Neural cell (in vitro differentiated cells): ENCODE measurements around the gene ALX3.

Experiments
- EZH2 ChIP-seq: fragments of 200-600, 300-800 bp; shearing (Covaris generic), sonication (generic); IDR thresholded peaks from 2 replicates; pipeline ENCODE4 v1.6.1; 2014; ENCODE audit warnings: antibody characterized with exemption, low read length, borderline replicate concordance, mild to moderate bottlenecking; ENCODE audit not compliant: insufficient read depth, poor library complexity, severe bottlenecking
- POLR2AphosphoS5 ChIP-seq: IDR thresholded peaks from 2 replicates; pipeline ENCODE4 v1.6.1; 2012
- RAD21 ChIP-seq: fragments of 450-650 bp; conservative IDR thresholded peaks from 2 replicates; pipeline ENCODE4 v1.6.1; 2014; ENCODE audit warnings: antibody characterized with exemption, mild to moderate bottlenecking, moderate library complexity
- SMC3 ChIP-seq: fragments of 450-650 bp; conservative IDR thresholded peaks from 2 replicates; pipeline ENCODE4 v1.6.1; 2014; ENCODE audit warnings: antibody characterized with exemption, mild to moderate bottlenecking, moderate library complexity; ENCODE audit not compliant: poor library complexity
- TAF1 ChIP-seq: IDR thresholded peaks from 2 replicates; pipeline ENCODE4 v1.6.1; 2012; ENCODE audit warnings: low read depth
- TF ChIP-seq, protein P1 (sequence below): fragments of 450-650 bp; IDR thresholded peaks from 2 replicates; pipeline ENCODE4 v1.5.1; 2014; ENCODE audit warnings: antibody characterized with exemption, mild to moderate bottlenecking, moderate library complexity; ENCODE audit not compliant: poor library complexity, severe bottlenecking
- TF ChIP-seq, protein P2 (sequence below): IDR thresholded peaks from 2 replicates; pipeline ENCODE4 v1.6.1; 2012; ENCODE audit warnings: borderline replicate concordance

DNA sequence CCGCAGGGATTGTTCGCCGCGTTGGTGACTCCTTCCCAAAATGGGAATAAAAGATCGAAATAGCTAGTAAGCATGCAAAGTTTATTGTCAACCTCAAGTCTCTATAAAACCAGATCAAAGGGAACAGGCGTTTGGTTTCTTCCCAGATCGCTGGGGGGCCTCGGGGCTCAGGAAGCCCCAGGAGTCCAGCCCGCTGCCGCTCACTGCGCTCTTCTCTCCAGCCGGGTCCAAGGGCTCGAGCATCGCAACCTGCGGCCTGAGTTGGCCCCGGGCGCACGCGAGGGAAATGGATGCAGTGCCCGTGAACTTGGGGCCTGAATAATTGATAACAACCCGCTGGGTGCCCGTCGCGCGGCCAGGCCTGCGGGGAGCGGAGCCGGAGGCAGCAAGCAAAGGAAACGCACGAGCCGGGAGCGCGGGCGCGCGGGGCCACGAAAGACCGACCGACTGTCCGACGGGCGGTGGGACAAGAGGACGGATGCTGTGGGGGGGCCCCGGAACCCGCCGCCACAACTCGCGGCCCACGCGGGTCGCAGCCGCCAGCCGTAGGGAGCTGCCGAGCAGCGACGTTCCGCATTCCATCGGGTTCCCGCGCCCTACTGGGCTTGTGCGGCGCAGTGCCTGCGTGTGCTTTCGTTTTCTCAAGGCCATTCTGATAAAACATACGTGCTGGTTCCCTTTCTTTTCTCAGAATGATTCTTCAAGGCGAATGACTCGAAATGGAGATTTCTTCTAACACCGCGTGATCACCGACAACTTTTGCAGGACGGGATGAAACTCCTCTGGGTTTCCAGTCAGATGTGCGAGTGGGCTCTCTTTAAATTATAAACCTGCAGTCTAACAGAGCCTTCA is 14.0 kb upstream of the ALX3 start:
- TF ChIP-seq, protein P1, sequence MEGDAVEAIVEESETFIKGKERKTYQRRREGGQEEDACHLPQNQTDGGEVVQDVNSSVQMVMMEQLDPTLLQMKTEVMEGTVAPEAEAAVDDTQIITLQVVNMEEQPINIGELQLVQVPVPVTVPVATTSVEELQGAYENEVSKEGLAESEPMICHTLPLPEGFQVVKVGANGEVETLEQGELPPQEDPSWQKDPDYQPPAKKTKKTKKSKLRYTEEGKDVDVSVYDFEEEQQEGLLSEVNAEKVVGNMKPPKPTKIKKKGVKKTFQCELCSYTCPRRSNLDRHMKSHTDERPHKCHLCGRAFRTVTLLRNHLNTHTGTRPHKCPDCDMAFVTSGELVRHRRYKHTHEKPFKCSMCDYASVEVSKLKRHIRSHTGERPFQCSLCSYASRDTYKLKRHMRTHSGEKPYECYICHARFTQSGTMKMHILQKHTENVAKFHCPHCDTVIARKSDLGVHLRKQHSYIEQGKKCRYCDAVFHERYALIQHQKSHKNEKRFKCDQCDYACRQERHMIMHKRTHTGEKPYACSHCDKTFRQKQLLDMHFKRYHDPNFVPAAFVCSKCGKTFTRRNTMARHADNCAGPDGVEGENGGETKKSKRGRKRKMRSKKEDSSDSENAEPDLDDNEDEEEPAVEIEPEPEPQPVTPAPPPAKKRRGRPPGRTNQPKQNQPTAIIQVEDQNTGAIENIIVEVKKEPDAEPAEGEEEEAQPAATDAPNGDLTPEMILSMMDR = no peak
- TF ChIP-seq SMC3 (no peak), EZH2 (peak; percentile 84), TAF1 (no peak), RAD21 (no peak), POLR2AphosphoS5 (peak; percentile 48)
- TF ChIP-seq, protein P2, sequence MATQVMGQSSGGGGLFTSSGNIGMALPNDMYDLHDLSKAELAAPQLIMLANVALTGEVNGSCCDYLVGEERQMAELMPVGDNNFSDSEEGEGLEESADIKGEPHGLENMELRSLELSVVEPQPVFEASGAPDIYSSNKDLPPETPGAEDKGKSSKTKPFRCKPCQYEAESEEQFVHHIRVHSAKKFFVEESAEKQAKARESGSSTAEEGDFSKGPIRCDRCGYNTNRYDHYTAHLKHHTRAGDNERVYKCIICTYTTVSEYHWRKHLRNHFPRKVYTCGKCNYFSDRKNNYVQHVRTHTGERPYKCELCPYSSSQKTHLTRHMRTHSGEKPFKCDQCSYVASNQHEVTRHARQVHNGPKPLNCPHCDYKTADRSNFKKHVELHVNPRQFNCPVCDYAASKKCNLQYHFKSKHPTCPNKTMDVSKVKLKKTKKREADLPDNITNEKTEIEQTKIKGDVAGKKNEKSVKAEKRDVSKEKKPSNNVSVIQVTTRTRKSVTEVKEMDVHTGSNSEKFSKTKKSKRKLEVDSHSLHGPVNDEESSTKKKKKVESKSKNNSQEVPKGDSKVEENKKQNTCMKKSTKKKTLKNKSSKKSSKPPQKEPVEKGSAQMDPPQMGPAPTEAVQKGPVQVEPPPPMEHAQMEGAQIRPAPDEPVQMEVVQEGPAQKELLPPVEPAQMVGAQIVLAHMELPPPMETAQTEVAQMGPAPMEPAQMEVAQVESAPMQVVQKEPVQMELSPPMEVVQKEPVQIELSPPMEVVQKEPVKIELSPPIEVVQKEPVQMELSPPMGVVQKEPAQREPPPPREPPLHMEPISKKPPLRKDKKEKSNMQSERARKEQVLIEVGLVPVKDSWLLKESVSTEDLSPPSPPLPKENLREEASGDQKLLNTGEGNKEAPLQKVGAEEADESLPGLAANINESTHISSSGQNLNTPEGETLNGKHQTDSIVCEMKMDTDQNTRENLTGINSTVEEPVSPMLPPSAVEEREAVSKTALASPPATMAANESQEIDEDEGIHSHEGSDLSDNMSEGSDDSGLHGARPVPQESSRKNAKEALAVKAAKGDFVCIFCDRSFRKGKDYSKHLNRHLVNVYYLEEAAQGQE = no peak
